Parathyroid adenoma (tissue), 2 donors: Measurements from ENCODE around the gene SKP1.

Experiments used
- H2AFZ ChIP-seq: fragments of 300-600 bp; sonication (generic); one replicate; pipeline ENCODE4 v1.7.0; 2017; ENCODE audit warnings: antibody characterized with exemption, mild to moderate bottlenecking
- H3K27ac ChIP-seq: fragments of 300-600 bp; sonication (generic); one replicate; pipeline ENCODE4 v1.7.0; 2017
- H3K27me3 ChIP-seq: fragments of 300-600 bp; sonication (generic); one replicate; pipeline ENCODE4 v1.7.0; 2017; ENCODE audit warnings: low read length; ENCODE audit not compliant: control insufficient read depth, insufficient read depth
- H3K36me3 ChIP-seq: fragments of 300-600 bp; sonication (generic); one replicate; pipeline ENCODE4 v1.7.0; 2017; ENCODE audit warnings: low read length; ENCODE audit not compliant: control insufficient read depth, insufficient read depth
- H3K4me1 ChIP-seq: fragments of 300-600 bp; sonication (generic); one replicate; pipeline ENCODE4 v1.7.0; 2017; ENCODE audit warnings: control low read depth
- H3K4me2 ChIP-seq: fragments of 300-600 bp; sonication (generic); one replicate; pipeline ENCODE4 v1.7.0; 2017; ENCODE audit warnings: low read length
- H3K4me3 ChIP-seq: fragments of 300-600 bp; sonication (generic); one replicate; pipeline ENCODE4 v1.7.0; 2017; ENCODE audit warnings: low read depth, low read length
- H3K79me2 ChIP-seq: fragments of 300-600 bp; sonication (generic); one replicate; pipeline ENCODE4 v1.7.0; 2017; ENCODE audit warnings: control low read depth
- H3K9ac ChIP-seq: fragments of 300-600 bp; sonication (generic); one replicate; pipeline ENCODE4 v1.7.0; 2017; ENCODE audit warnings: mild to moderate bottlenecking
- H3K9me3 ChIP-seq: fragments of 300-600 bp; sonication (generic); one replicate; pipeline ENCODE4 v1.7.0; 2017; ENCODE audit warnings: low read length; ENCODE audit not compliant: control insufficient read depth
- TF ChIP-seq, protein P1 (sequence below): fragments of 300-600 bp; sonication (generic); IDR thresholded peaks from one replicate; pipeline ENCODE4 v1.7.0; 2017; ENCODE audit warnings: antibody characterized with exemption, mild to moderate bottlenecking
- donor health status: primary hyperparathyroidism.

SKP1 gene

GRCh38 chr5:134145779-134146581 lies 30.8 kb downstream of the SKP1 start:
- Histone ChIP-seq H3K9me3 (no peaks in the 10 kb centered on the region), H3K4me2 (no peak overlapping the region), H3K27ac (no peak overlapping the region), H2AFZ (no peak overlapping the region), H3K27me3 (no peaks in the 10 kb centered on the region), H3K36me3 (no peaks in the 10 kb centered on the region), H3K9ac (no peak overlapping the region), H3K4me1 (peaks cover 9% of the 10 kb centered on the region), H3K4me3 (no peak overlapping the region), H3K79me2 (peaks cover 69% of the 10 kb centered on the region)
- TF ChIP-seq, protein P1, sequence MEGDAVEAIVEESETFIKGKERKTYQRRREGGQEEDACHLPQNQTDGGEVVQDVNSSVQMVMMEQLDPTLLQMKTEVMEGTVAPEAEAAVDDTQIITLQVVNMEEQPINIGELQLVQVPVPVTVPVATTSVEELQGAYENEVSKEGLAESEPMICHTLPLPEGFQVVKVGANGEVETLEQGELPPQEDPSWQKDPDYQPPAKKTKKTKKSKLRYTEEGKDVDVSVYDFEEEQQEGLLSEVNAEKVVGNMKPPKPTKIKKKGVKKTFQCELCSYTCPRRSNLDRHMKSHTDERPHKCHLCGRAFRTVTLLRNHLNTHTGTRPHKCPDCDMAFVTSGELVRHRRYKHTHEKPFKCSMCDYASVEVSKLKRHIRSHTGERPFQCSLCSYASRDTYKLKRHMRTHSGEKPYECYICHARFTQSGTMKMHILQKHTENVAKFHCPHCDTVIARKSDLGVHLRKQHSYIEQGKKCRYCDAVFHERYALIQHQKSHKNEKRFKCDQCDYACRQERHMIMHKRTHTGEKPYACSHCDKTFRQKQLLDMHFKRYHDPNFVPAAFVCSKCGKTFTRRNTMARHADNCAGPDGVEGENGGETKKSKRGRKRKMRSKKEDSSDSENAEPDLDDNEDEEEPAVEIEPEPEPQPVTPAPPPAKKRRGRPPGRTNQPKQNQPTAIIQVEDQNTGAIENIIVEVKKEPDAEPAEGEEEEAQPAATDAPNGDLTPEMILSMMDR, result peak; percentile 97

GRCh38 chr5:134145041-134145757 lies 31.6 kb downstream of the SKP1 start:
- no peak overlapping the region for H3K4me2 ChIP-seq
- peaks cover 66% of the 10 kb centered on the region for H3K79me2 ChIP-seq
- H3K36me3 ChIP-seq, result no peaks in the 10 kb centered on the region
- H3K9me3 ChIP-seq, result no peaks in the 10 kb centered on the region
- H3K27ac ChIP-seq, result no peak overlapping the region
- no peak overlapping the region for H3K4me3 ChIP-seq
- TF ChIP-seq, protein P1, result no peak
- peaks cover 9% of the 10 kb centered on the region for H3K4me1 ChIP-seq
- H2AFZ ChIP-seq, result no peak overlapping the region
- no peaks in the 10 kb centered on the region for H3K27me3 ChIP-seq
- H3K9ac ChIP-seq, result no peak overlapping the region

DNA sequence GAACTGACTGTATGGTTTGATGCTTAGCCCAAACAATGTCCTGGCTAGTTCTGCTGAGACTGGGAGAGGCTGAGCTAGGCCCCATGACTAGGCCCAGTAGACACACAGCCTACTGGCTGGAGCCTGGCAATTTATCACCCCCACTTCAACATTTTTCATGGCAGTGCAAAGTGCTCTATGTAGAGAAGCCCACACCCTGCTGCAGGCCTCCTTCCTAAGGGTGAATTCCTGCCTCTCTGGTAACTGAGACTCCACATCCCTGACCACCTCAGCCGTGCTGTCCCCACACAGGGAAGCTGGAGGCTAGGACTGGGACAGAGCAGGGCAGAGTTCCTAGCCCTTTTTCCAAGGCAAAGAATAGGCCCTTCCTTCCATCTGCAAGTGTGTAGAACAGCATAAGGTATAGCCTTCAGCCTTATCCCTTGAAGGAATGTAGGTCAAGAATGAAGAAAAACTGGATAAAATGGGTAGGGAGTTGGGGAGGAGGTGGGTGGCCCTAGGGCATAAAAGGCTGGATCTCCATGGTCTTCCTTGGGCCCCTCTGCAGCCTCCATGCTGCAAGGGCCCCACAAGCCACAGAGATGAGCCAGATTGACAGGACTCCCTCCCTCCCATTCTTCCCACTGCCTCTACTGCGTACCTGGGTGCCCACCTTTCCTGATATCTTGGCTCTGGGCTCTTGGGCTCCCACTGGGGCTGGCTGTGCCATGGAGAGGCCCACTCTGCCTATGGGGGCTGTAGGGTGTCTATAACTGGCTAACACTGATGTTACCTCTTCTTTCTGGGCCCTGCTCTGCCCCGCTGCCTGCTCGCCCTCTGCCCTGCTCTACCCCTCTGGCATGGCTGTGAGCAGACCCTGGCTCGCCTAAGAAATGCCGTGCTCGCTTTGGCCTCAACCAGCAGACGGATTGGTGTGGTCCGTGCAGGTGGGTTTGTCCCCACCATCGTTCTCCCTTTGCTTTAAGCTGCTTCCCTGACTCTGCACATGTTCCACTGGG lies 32.5 kb downstream of the SKP1 start:
- Histone ChIP-seq H3K27ac (no peak overlapping the region), H3K4me1 (peaks cover 9% of the 10 kb centered on the region), H3K36me3 (no peaks in the 10 kb centered on the region), H3K79me2 (peaks cover 66% of the 10 kb centered on the region), H3K9ac (no peak overlapping the region), H3K4me2 (no peak overlapping the region), H3K4me3 (no peak overlapping the region), H3K9me3 (no peaks in the 10 kb centered on the region), H3K27me3 (no peaks in the 10 kb centered on the region), H2AFZ (no peak overlapping the region)
- TF ChIP-seq, protein P1, result no peak

DNA sequence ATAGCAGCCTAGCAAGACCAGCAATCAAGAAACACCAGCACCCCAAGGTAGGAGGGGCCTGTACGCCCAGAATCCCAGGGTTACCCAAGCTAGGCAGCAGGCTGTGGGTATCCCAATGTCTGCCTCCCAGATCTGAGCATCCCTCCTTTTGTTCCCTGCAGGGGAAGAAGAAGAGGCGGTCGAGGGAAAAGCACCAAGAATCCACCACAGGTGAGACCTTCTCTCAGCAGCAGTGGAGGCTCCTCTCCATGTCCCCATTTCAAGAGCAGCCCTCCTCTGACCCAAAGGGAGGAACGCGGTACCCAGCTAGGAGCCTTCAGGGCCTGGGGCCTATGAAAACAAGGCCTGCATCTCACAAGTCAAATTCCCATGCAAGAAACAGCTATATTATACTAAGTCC lies 33.3 kb downstream of the SKP1 start:
- Histone ChIP-seq H3K4me2 (no peak overlapping the region), H3K36me3 (no peaks in the 10 kb centered on the region), H3K27me3 (no peaks in the 10 kb centered on the region), H3K9me3 (no peaks in the 10 kb centered on the region), H3K27ac (no peak overlapping the region), H3K9ac (no peak overlapping the region), H3K79me2 (peaks cover 63% of the 10 kb centered on the region), H3K4me3 (no peak overlapping the region), H3K4me1 (peaks cover 9% of the 10 kb centered on the region), H2AFZ (no peak overlapping the region)
- TF ChIP-seq, protein P1, result no peak
